Measurements from ENCODE around the gene AEN.

The AEN gene

DNA sequence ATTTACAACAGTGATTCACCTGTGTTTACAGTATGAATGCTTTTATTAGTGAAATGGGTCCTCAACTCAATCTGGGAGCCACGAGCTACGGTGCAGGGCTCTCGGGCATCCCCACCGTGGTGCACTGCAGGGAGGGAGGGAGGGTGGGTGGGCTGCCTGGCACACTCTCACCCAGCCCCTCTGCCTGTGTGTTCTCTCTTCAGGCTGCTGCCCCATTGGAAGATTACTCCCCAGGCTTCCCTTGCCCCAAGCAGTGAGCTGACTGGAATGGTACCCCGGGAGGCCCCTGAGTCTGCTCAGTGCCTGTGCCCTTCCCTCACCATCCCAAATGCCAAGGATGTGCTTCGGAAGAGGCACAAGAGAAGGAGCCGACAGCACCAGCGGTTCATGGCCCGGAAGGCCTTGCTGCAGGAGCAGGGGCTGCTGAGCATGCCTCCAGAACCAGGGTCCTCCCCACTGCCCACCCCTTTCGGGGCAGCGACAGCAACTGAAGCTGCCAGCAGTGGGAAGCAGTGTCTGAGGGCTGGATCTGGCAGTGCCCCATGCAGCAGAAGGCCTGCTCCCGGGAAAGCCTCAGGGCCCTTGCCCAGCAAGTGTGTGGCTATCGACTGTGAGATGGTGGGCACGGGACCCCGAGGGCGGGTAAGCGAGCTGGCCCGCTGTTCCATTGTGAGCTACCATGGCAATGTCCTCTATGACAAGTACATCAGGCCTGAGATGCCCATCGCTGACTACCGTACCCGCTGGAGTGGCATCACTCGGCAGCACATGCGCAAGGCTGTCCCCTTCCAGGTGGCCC lies 5.0 kb downstream of the AEN start:
- TF ChIP-seq, protein P1, sequence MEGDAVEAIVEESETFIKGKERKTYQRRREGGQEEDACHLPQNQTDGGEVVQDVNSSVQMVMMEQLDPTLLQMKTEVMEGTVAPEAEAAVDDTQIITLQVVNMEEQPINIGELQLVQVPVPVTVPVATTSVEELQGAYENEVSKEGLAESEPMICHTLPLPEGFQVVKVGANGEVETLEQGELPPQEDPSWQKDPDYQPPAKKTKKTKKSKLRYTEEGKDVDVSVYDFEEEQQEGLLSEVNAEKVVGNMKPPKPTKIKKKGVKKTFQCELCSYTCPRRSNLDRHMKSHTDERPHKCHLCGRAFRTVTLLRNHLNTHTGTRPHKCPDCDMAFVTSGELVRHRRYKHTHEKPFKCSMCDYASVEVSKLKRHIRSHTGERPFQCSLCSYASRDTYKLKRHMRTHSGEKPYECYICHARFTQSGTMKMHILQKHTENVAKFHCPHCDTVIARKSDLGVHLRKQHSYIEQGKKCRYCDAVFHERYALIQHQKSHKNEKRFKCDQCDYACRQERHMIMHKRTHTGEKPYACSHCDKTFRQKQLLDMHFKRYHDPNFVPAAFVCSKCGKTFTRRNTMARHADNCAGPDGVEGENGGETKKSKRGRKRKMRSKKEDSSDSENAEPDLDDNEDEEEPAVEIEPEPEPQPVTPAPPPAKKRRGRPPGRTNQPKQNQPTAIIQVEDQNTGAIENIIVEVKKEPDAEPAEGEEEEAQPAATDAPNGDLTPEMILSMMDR (IDR thresholded peaks at IDR 0.05; ENCODE audit: low read depth, low read length) = no peak
- no peak for DNase-seq (ENCODE audit: extremely low read depth, low read depth)

GRCh38 chr15:88627463-88627862 lies 6.3 kb downstream of the AEN start:
- TF ChIP-seq, protein P1 (IDR thresholded peaks at IDR 0.05; ENCODE audit: low read depth, low read length) = no peak
- no peak for DNase-seq (ENCODE audit: extremely low read depth, low read depth)

GRCh38 chr15:88628018-88628654 lies 7.0 kb downstream of the AEN start:
- no peak for DNase-seq (ENCODE audit: extremely low read depth, low read depth)
- TF ChIP-seq, protein P1 (IDR thresholded peaks at IDR 0.05; ENCODE audit: low read depth, low read length) = no peak

GRCh38 chr15:88629071-88629470 lies 7.9 kb downstream of the AEN start:
- DNase-seq (ENCODE audit: extremely low read depth, low read depth) = no peak
- TF ChIP-seq, protein P1 (IDR thresholded peaks at IDR 0.05; ENCODE audit: low read depth, low read length) = no peak

DNA sequence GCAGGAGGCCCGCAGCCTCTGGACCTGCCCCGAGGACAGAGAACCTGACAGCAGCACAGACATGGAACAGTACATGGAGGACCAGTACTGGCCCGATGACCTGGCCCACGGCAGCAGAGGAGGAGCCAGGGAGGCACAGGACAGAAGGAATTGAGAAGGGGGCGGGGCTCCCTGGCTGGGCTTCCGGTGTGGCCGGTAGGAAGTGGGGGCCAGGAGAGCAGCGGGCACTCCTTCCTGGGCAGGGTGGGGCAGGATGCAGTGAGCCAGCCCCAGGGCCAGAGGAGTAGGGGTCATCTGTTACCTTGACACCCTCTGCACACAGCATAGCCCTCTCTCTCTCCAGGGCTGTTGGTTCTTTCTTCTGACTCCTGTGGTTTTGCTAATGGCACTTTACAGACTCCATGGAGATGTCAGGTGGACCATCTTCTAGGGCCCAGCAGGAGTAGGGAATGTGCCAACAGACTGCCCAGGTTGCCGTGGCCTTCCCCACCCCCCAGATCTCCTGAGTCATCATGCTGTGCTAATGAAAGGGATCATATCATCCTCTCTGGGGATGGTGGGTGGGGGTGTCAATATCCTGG lies 9.1 kb downstream of the AEN start:
- no peak for DNase-seq (ENCODE audit: extremely low read depth, low read depth)
- TF ChIP-seq, protein P1 (IDR thresholded peaks at IDR 0.05; ENCODE audit: low read depth, low read length) = no peak

GRCh38 chr15:88630798-88631463 lies 9.8 kb downstream of the AEN start:
- TF ChIP-seq, protein P1 (IDR thresholded peaks at IDR 0.05; ENCODE audit: low read depth, low read length) = no peak
- DNase-seq (ENCODE audit: extremely low read depth, low read depth) = no peak

Data from AG09319 (cell line).